ENCODE data around the gene METAP2. TPM values are rescaled to one million over a fixed set of nuclear protein-coding genes. Genes with fewer than 3 reads are reported as not detected.

METAP2 gene
- total RNA-seq, 1 experiment from 2014 or later = 127 TPM

- intact Hi-C loops (cut with micrococcal nuclease) = no loop called here
- TF ChIP-seq ZFX (IDR thresholded peaks at IDR 0.05) (no peak), REST (IDR thresholded peaks at IDR 0.05; ENCODE audit: low read depth) (no peak), ZNF274 (IDR thresholded peaks at IDR 0.05; ENCODE audit: low read depth, low read length) (no peak), ELF1 (IDR thresholded peaks at IDR 0.05; ENCODE audit: borderline replicate concordance, low read depth) (no peak), TCF7L2 (IDR thresholded peaks at IDR 0.05; ENCODE audit: borderline replicate concordance, extremely low read depth, insufficient read depth, insufficient read length) (no peak), MAX (IDR thresholded peaks at IDR 0.05) (no peak), SIN3A (IDR thresholded peaks at IDR 0.05; ENCODE audit: low read depth) (no peak), CEBPB (IDR thresholded peaks at IDR 0.05; ENCODE audit: low read depth) (no peak), JUND (IDR thresholded peaks at IDR 0.05) (no peak), CTCF (IDR thresholded peaks at IDR 0.05 in 2 of 3, conservative IDR thresholded peaks at IDR 0.05 in 1 of 3; ENCODE audit: borderline replicate concordance in 1 of 3, insufficient read depth in 1 of 3, low read depth in 2 of 3, low read length in 2 of 3) (no peak), YY1 (IDR thresholded peaks at IDR 0.05; ENCODE audit: extremely low read depth, insufficient replicate concordance, low read depth, low read length) (no peak), ATF3 (IDR thresholded peaks at IDR 0.05) (no peak)
- Histone ChIP-seq H3K27me3 (ENCODE audit: insufficient read depth, low read length) (no peaks in the 10 kb centered on the region), H3K36me3 (ENCODE audit: control insufficient read depth in 1 of 2, insufficient read depth in 2 of 2, low read length in 2 of 2) (peaks cover 23 to 51% of the 10 kb centered on the region in 2 experiments), H3K4me3 (replicated peaks in 1 of 2; ENCODE audit: low read depth in 1 of 2, low read length in 2 of 2) (no peak overlapping the region), H3K4me1 (ENCODE audit: control insufficient read depth in 1 of 2, insufficient read depth in 2 of 2, low read length in 2 of 2) (no peaks in the 10 kb centered on the region), H2AFZ (ENCODE audit: low read depth, low read length, poor library complexity, severe bottlenecking) (no peak overlapping the region), H3K9ac (ENCODE audit: low read length) (no peak overlapping the region), H3K27ac (ENCODE audit: low read depth, low read length) (no peak overlapping the region), H3K9me3 (ENCODE audit: control insufficient read depth in 1 of 2, insufficient read depth in 1 of 2, low read depth in 1 of 2, low read length in 2 of 2) (no peaks in the 10 kb centered on the region), H3K4me2 (ENCODE audit: low read length) (no peak overlapping the region), H3K9me2 (ENCODE audit: insufficient read depth) (no peaks in the 10 kb centered on the region), H3K79me2 (ENCODE audit: insufficient read depth, low read length) (peaks cover 87% of the 10 kb centered on the region), H4K20me1 (ENCODE audit: insufficient read depth) (peaks cover 25% of the 10 kb centered on the region)
- ChIA-PET POLR2A (no interaction called here), RAD21 (ENCODE audit: low non-redundant PET in 1 of 2, low total read pairs in 2 of 2, uncharacterized antibody in 2 of 2, unreplicated experiment in 2 of 2) (interaction anchor here in 1 of 2 experiments (0.6 kb wide), 1 partner anchor 387 kb away, joined by 3 read pairs; no protein-coding TSS in a partner anchor), CTCF (no interaction called here)
- no TSS peak for BruUV-seq (replicated peaks)
- DNase-seq (ENCODE audit: low read depth, low spot score) = no peak
- ATAC-seq = no peak
Observed at GRCh38 chr12:95504140-95504539, 30.2 kb downstream of the METAP2 start.

Measured in HCT116 (cell line).